Measurements from ENCODE around the gene ZNF469.

DNA sequence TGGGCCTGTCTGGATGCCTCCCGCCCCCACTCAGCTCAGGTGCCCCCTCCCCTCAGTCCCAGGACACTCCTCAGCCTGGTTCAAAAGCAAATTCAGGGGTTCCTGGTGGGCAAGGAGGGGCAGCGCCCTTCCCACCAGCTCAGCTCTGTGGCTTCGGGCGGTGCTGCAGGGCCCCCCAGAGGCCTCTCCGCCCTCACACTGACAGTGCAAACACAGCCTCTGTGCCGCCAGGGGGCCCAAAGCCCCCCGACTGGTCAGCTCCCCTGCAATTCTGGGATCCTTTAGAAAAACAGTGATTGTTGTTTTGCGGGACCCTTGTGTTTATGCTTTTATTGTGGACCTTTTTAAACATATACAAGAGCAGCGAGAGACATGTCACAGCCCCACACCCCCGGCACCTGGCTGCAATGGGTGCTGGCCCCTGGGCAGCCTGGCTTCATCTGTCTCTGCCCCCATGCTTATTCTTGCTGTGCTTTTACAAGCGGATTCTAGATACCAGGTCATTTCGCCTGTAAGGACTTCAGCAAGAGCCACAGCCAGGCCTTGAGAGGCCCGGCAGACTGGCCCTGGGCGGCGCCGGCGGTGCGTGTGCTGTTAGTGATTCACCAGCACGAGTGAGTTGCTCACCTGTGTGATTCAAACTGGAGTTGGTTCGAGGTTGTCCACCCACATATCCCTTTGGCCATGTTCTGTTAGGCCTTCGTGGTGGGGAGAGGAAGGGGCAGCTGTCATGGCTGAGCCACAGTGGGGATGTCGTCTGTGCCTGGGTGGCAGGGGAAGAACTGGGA lies 21.2 kb downstream of the ZNF469 start:
- TF ChIP-seq CTCF (IDR thresholded peaks at IDR 0.05; ENCODE audit: low read depth, low read length), result no peak; the same call in 1 of the 2 replicates
- TF ChIP-seq EZH2phosphoT487 (IDR thresholded peaks at IDR 0.05; ENCODE audit: low read depth), result no peak
